DOHH2 (cell line): ENCODE results near the gene KIF25.

ENCODE experiments used
- H3F3A ChIP-seq: fragments of 200-600 bp; sonication (generic), shearing (Covaris generic); 2 replicates; pipeline ENCODE4 v1.6.0; 2016; ENCODE audit warnings: antibody characterized with exemption, mild to moderate bottlenecking; ENCODE audit not compliant: control insufficient read depth, insufficient read depth
- H3K27ac ChIP-seq: fragments of 200-600 bp; sonication (generic); 2 replicates; pipeline ENCODE4 v1.5.1; 2014; ENCODE audit warnings: low read depth, mild to moderate bottlenecking, low read length, moderate library complexity
- H3K27me3 ChIP-seq: fragments of 200-600 bp; sonication (generic); 2 replicates; pipeline ENCODE4 v1.6.1; 2014; ENCODE audit warnings: mild to moderate bottlenecking, low read length, mixed read lengths; ENCODE audit not compliant: control insufficient read depth
- H3K36me3 ChIP-seq: fragments of 200-600 bp; sonication (generic); 2 replicates; pipeline ENCODE4 v1.6.1; 2014; ENCODE audit warnings: mild to moderate bottlenecking, low read length, moderate library complexity, mixed read lengths; ENCODE audit not compliant: control insufficient read depth
- H3K4me1 ChIP-seq: fragments of 200-600 bp; sonication (generic); 2 replicates; pipeline ENCODE4 v1.6.1; 2014; ENCODE audit warnings: mild to moderate bottlenecking, low read length, mixed read lengths; ENCODE audit not compliant: control insufficient read depth
- H3K4me2 ChIP-seq: fragments of 200-600 bp; sonication (generic); 2 replicates; pipeline ENCODE4 v1.6.0; 2014; ENCODE audit warnings: mild to moderate bottlenecking, low read length, moderate library complexity
- H3K4me3 ChIP-seq: fragments of 200-600 bp; sonication (generic); 2 replicates; pipeline ENCODE4 v1.5.1; 2014; ENCODE audit warnings: mild to moderate bottlenecking, low read length, mixed read lengths
- H3K79me2 ChIP-seq: fragments of 200-600 bp; sonication (generic); 2 replicates; pipeline ENCODE4 v1.6.1; 2014; ENCODE audit warnings: mild to moderate bottlenecking, low read length, mixed read lengths; ENCODE audit not compliant: control insufficient read depth
- H3K9me2 ChIP-seq: fragments of 200-600 bp; sonication (generic); replicated peaks from 2 replicates; pipeline ENCODE4 v1.6.1; 2014; ENCODE audit warnings: mild to moderate bottlenecking, low read length, mixed read lengths; ENCODE audit not compliant: control insufficient read depth
- H3K9me3 ChIP-seq: fragments of 200-600 bp; sonication (generic); 2 replicates; pipeline ENCODE4 v1.6.1; 2014; ENCODE audit warnings: antibody characterized with exemption, low read length, mixed read lengths; ENCODE audit not compliant: control insufficient read depth, insufficient read depth
- H4K20me1 ChIP-seq: fragments of 200-600 bp; sonication (generic); 2 replicates; pipeline ENCODE4 v1.6.0; 2014; ENCODE audit warnings: low read depth, mild to moderate bottlenecking, antibody characterized with exemption, low read length, moderate library complexity; ENCODE audit not compliant: control insufficient read depth, insufficient read depth
- CTCF ChIP-seq: fragments of 200-600 bp; sonication (generic); IDR thresholded peaks from one replicate; pipeline ENCODE4 v1.5.1; 2014; ENCODE audit warnings: antibody characterized with exemption, mild to moderate bottlenecking, low read depth, low read length; ENCODE audit not compliant: poor library complexity, severe bottlenecking
- EZH2phosphoT487 ChIP-seq: fragments of 200-600 bp; sonication (generic); IDR thresholded peaks from 2 replicates; pipeline ENCODE4 v1.6.1; 2017; ENCODE audit warnings: borderline replicate concordance, mild to moderate bottlenecking, antibody characterized with exemption, low read length, moderate library complexity, mixed read lengths

KIF25 gene

GRCh38 chr6:168067081-168067759 lies 69.7 kb downstream of the KIF25 start:
- no peaks in the 10 kb centered on the region for H3K9me2 ChIP-seq

GRCh38 chr6:168070804-168071203 lies 73.3 kb downstream of the KIF25 start:
- TF ChIP-seq EZH2phosphoT487 = no peak
- no peak for TF ChIP-seq CTCF
- Histone ChIP-seq H3K36me3 (no peaks in the 10 kb centered on the region), H3K4me2 (no peak overlapping the region), H3K27ac (no peak overlapping the region), H3K9me2 (no peaks in the 10 kb centered on the region), H3K27me3 (no peaks in the 10 kb centered on the region), H3F3A (no peaks in the 10 kb centered on the region), H3K4me1 (no peaks in the 10 kb centered on the region), H3K4me3 (no peak overlapping the region), H4K20me1 (no peaks in the 10 kb centered on the region), H3K79me2 (no peaks in the 10 kb centered on the region), H3K9me3 (peaks cover 18% of the 10 kb centered on the region; the same call in 1 of the 2 replicates)

More at GRCh38 chr6:168067081-168067759, 69.7 kb downstream of the KIF25 start:
- Histone ChIP-seq H4K20me1 (no peaks in the 10 kb centered on the region), H3K27ac (no peak overlapping the region), H3K27me3 (no peaks in the 10 kb centered on the region), H3F3A (no peaks in the 10 kb centered on the region), H3K4me2 (no peak overlapping the region), H3K9me3 (no peaks in the 10 kb centered on the region), H3K79me2 (no peaks in the 10 kb centered on the region), H3K4me3 (no peak overlapping the region), H3K4me1 (no peaks in the 10 kb centered on the region), H3K36me3 (no peaks in the 10 kb centered on the region)
- TF ChIP-seq EZH2phosphoT487 (no peak), CTCF (no peak)

GRCh38 chr6:168071620-168072019 lies 74.1 kb downstream of the KIF25 start:
- no peaks in the 10 kb centered on the region for H3K9me2 ChIP-seq
- H3K27me3 ChIP-seq = no peaks in the 10 kb centered on the region
- TF ChIP-seq CTCF (no peak), EZH2phosphoT487 (no peak)
- H3K9me3 ChIP-seq = peaks cover 18% of the 10 kb centered on the region; the same call in 1 of the 2 replicates
- H3K27ac ChIP-seq = no peak overlapping the region
- no peaks in the 10 kb centered on the region for H4K20me1 ChIP-seq
- no peaks in the 10 kb centered on the region for H3K4me1 ChIP-seq
- H3K4me3 ChIP-seq = no peak overlapping the region
- no peaks in the 10 kb centered on the region for H3K79me2 ChIP-seq
- no peaks in the 10 kb centered on the region for H3F3A ChIP-seq
- no peaks in the 10 kb centered on the region for H3K36me3 ChIP-seq
- no peak overlapping the region for H3K4me2 ChIP-seq
